ENCODE data around the gene SAP130. TPM values are rescaled to one million over a fixed set of nuclear protein-coding genes. Genes with fewer than 3 reads are reported as not detected.
A peak's percentile ranks its signal among the peaks of the same experiment; 100 is the strongest.

Gene SAP130
- total RNA-seq, 1 donor from 2014 or later: 14.2 TPM

DNA sequence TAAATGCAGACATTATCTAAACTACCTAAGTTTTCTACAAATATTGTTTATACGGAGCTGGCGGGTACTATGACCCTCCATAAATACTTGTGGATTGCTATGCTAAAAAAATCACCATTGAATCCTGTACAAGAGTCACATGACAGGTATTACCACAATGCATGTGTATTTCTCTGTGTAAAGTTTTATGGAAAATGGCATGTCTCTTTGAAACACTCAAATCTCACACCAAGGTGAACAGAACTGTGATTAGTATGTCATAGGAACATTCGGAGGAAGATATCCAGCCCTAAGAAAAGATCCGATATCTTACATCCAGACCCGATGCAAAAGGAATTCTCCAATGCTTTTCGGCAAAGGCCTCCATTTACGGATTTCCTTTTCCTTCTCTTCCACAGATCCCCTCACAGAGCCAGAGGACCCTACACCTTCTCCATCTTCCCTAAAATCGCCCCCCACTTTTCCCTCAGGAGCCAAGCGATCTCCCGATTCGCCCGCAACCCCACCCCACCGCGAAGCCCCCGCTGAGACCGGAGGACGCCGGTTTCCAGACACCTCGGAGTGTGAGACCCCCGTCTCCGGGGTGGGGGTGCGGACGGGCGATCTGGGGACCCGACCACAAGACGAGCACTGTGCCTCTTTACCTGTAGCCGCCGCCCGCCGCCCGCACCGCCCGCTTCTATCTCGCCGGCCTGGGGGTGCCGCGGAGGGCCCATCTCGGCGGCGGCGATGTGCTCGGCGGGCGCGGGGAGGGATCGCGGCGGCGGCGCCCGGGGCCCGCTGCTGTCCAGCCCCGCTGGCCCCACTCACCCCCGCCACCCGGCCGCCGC, 1.2 kb downstream of the SAP130 start:
- Histone ChIP-seq H3K9me3 (replicated peaks) (no peaks in the 10 kb centered on the region), H3K4me1 (peaks cover 33% of the 10 kb centered on the region), H3K27me3 (ENCODE audit: low read depth) (no peaks in the 10 kb centered on the region), H3K36me3 (peaks cover 13% of the 10 kb centered on the region), H3K4me3 (peak overlapping the region; percentile 98), H3K27ac (replicated peaks) (peak overlapping the region; percentile 99)
- no peak for DNase-seq
- TF ChIP-seq, protein P1, sequence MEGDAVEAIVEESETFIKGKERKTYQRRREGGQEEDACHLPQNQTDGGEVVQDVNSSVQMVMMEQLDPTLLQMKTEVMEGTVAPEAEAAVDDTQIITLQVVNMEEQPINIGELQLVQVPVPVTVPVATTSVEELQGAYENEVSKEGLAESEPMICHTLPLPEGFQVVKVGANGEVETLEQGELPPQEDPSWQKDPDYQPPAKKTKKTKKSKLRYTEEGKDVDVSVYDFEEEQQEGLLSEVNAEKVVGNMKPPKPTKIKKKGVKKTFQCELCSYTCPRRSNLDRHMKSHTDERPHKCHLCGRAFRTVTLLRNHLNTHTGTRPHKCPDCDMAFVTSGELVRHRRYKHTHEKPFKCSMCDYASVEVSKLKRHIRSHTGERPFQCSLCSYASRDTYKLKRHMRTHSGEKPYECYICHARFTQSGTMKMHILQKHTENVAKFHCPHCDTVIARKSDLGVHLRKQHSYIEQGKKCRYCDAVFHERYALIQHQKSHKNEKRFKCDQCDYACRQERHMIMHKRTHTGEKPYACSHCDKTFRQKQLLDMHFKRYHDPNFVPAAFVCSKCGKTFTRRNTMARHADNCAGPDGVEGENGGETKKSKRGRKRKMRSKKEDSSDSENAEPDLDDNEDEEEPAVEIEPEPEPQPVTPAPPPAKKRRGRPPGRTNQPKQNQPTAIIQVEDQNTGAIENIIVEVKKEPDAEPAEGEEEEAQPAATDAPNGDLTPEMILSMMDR (IDR thresholded peaks at IDR 0.05; ENCODE audit: borderline replicate concordance): no peak
- intact Hi-C loops (cut with micrococcal nuclease): no loop called here

DNA sequence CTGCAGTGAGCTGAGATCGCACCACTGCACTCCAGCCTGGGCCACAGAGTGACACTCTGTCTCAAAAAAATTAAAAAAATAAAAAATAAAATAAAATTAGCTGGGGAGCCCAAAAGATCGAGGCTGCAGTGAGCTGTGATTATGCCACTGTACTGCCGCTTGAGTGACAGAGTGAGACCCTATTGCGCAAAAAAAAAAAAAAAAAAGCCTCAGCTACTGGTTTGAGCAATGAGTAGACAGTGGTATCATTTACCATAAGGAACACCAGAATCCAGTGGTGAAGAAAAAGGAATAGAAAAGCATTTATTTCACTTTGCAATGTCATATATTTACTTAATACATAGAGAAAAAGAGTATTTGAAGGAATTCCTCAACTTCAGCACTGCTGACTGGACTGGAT, 3.0 kb downstream of the SAP130 start:
- H3K36me3 ChIP-seq: peaks cover 19% of the 10 kb centered on the region
- intact Hi-C loops (cut with micrococcal nuclease): no loop called here
- H3K27ac ChIP-seq (replicated peaks): no peak overlapping the region
- no peak overlapping the region for H3K4me3 ChIP-seq
- DNase-seq: no peak
- H3K9me3 ChIP-seq (replicated peaks): no peaks in the 10 kb centered on the region
- peaks cover 33% of the 10 kb centered on the region for H3K4me1 ChIP-seq
- H3K27me3 ChIP-seq (ENCODE audit: low read depth): no peaks in the 10 kb centered on the region
- TF ChIP-seq, protein P1 (IDR thresholded peaks at IDR 0.05; ENCODE audit: borderline replicate concordance): no peak

DNA sequence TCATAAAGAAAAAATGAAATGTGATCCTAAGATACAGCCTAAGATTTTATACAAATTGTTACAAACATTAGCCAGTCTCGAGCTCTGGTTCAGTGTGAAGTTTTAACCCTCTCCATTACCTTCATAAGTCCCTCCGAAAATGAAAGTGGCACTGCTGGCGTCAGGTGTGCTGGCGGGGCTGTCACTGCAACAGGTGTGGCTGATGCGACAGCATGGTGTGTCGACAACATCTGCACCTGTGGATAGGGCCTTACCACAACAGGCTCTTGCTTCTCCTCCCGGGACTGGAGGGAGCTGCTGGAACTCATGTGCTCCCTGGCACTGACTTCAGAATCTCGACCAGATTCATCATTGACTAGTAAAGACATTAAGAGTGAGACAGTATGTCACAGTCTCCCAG, 10.3 kb downstream of the SAP130 start:
- Histone ChIP-seq H3K4me3 (no peak overlapping the region), H3K4me1 (no peaks in the 10 kb centered on the region), H3K27ac (replicated peaks) (no peak overlapping the region), H3K27me3 (ENCODE audit: low read depth) (no peaks in the 10 kb centered on the region), H3K36me3 (peaks cover 69% of the 10 kb centered on the region), H3K9me3 (replicated peaks) (no peaks in the 10 kb centered on the region)
- TF ChIP-seq, protein P1 (IDR thresholded peaks at IDR 0.05; ENCODE audit: borderline replicate concordance): no peak
- intact Hi-C loops (cut with micrococcal nuclease): no loop called here
- DNase-seq: no peak

- TF ChIP-seq, protein P1 (IDR thresholded peaks at IDR 0.05; ENCODE audit: borderline replicate concordance): no peak
- H3K4me3 ChIP-seq: no peak overlapping the region
- peaks cover 69% of the 10 kb centered on the region for H3K36me3 ChIP-seq
- intact Hi-C loops (cut with micrococcal nuclease): no loop called here
- H3K27ac ChIP-seq (replicated peaks): no peak overlapping the region
- no peak for DNase-seq
- no peaks in the 10 kb centered on the region for H3K4me1 ChIP-seq
- H3K9me3 ChIP-seq (replicated peaks): no peaks in the 10 kb centered on the region
- H3K27me3 ChIP-seq (ENCODE audit: low read depth): no peaks in the 10 kb centered on the region
Observed at GRCh38 chr2:128016620-128017019, 11.2 kb downstream of the SAP130 start.

DNA sequence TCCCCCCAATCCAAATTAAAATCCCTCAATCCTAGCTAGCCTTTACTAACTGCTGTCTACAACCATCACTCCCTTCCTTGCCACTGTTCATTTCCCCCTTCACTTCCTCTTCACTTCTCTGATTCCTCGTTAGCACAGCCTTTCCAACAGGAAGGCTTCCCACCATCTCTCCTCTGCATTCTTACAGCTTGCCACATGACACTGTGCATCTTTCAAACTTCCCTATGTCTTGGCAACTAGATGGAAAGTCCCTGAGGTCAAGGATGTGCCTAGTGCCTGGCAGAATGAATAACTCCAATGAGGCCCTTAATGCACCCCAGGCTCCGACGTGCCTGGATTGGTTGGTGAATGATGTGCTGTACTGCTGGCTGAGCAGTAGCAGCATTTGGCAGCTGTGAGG, 15.2 kb downstream of the SAP130 start:
- intact Hi-C loops (cut with micrococcal nuclease): no loop called here
- TF ChIP-seq, protein P1 (IDR thresholded peaks at IDR 0.05; ENCODE audit: borderline replicate concordance): no peak
- no peak overlapping the region for H3K27ac ChIP-seq (replicated peaks)

More for the DNA sequence above, 15.2 kb downstream of the SAP130 start:
- peaks cover 100% of the 10 kb centered on the region for H3K36me3 ChIP-seq
- no peak for DNase-seq
- H3K4me3 ChIP-seq: no peak overlapping the region
- H3K27me3 ChIP-seq (ENCODE audit: low read depth): no peaks in the 10 kb centered on the region
- H3K4me1 ChIP-seq: no peaks in the 10 kb centered on the region
- no peaks in the 10 kb centered on the region for H3K9me3 ChIP-seq (replicated peaks)
